ENCODE measurements around the gene OR2V2.
A peak's percentile ranks its signal among the peaks of the same experiment; 100 is the strongest.

The OR2V2 gene

DNA sequence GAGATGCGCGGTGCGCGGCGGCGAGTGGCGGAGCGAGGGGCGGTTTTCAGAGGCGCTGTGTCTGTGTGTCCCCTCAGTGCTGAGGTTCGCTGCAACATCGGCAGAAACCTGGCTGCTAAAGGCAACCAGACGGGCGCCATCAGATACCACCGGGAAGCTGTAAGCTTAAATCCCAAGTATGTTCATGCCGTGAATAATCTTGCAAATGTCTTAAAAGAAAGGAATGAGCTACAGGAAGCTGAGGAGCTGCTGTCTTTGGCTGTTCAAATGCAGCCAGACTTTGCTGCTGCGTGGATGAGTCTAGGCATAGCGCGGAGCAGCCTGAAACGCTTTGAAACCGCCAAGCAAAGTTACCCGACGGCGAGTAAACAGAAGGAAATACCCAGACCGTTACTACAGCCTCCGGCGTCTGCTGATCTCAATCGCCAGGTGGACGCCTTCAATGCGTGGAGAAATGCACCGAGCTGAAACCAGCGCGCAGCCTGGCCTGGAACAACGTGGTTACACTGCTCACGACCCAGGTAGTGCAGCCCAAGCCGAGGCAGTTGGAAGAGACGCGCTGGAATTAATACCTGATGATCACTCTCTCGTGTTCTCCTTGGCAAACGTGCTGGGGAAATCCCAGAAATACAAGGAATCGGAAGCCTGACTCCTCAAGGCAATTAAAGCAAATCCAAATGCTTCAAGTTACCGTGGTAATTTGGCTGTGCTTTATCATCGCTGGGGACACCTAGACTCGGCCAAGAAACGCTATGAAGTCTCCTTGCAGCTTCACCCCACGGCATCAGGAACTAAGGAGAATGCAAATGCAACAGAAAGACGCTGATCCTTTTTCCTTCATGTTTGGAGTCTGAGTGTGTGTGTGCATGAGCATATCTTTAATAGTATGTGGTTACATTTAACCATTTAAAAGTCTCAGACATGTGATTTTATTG, 32.3 kb upstream of the OR2V2 start:
- Histone ChIP-seq H3K27me3 (replicated peaks in 2 of 5; ENCODE audit: control insufficient read depth in 4 of 5, insufficient read depth in 5 of 5, low read length in 4 of 5) (peaks cover 4 to 93% (median 24%) of the 10 kb centered on the region in 5 experiments), H3K4me3 (ENCODE audit: control insufficient read depth in 1 of 7, extremely low read depth in 1 of 7, insufficient read depth in 4 of 7, low read depth in 2 of 7, low read length in 6 of 7) (no peak overlapping the region), H3K9me3 (ENCODE audit: control extremely low read depth in 1 of 5, control insufficient read depth in 4 of 5, insufficient read depth in 2 of 5, low read depth in 1 of 5, low read length in 4 of 5) (peaks cover 0 to 28% (median 14%) of the 10 kb centered on the region in 5 experiments), H3K27ac (ENCODE audit: insufficient read depth in 1 of 2, low read depth in 1 of 2, low read length in 2 of 2, poor library complexity in 1 of 2, severe bottlenecking in 2 of 2) (no peak overlapping the region), H3K4me1 (ENCODE audit: control extremely low read depth in 1 of 4, control insufficient read depth in 4 of 4, insufficient read depth in 4 of 4, low read length in 3 of 4) (no peaks in the 10 kb centered on the region), H3K36me3 (ENCODE audit: control insufficient read depth in 4 of 4, insufficient read depth in 4 of 4, low read length in 3 of 4) (no peaks in the 10 kb centered on the region)
- ChIA-PET POLR2A (no interaction called here), CTCF (no interaction called here)
- 12% methylated on average over 43 of the region's 47 CpGs for WGBS (ENCODE audit: insufficient coverage)
- DNase-seq: peak in 2 of 3 donors; percentile 28 to 40

DNA sequence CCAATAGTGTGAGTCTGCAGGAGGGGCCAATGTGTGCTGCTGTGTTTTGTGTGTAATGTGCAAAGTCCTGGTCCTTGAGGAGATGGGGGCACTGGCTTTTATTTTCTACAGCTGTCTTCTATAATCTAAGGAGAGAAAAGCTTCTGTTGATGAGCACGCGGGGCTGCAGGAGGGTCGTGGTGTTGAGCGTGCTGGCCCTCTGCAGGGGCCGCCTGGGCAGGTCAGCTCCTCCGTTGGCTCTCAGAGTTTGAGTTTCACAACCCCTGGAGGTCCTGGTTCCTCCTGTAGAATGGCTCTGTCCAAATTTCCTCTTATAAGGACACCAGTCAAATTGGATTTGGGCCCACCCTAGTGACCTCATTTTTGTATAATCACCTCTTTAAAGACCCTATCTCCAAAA, 29.0 kb upstream of the OR2V2 start:
- Histone ChIP-seq H3K27ac (ENCODE audit: insufficient read depth in 1 of 2, low read depth in 1 of 2, low read length in 2 of 2, poor library complexity in 1 of 2, severe bottlenecking in 2 of 2) (no peak overlapping the region), H3K9me3 (ENCODE audit: control extremely low read depth in 1 of 5, control insufficient read depth in 4 of 5, insufficient read depth in 2 of 5, low read depth in 1 of 5, low read length in 4 of 5) (peaks cover 0 to 23% (median 10%) of the 10 kb centered on the region in 5 experiments), H3K4me1 (ENCODE audit: control extremely low read depth in 1 of 4, control insufficient read depth in 4 of 4, insufficient read depth in 4 of 4, low read length in 3 of 4) (no peaks in the 10 kb centered on the region), H3K27me3 (replicated peaks in 2 of 5; ENCODE audit: control insufficient read depth in 4 of 5, insufficient read depth in 5 of 5, low read length in 4 of 5) (peaks cover 8 to 94% (median 38%) of the 10 kb centered on the region in 5 experiments), H3K4me3 (ENCODE audit: control insufficient read depth in 1 of 7, extremely low read depth in 1 of 7, insufficient read depth in 4 of 7, low read depth in 2 of 7, low read length in 6 of 7) (no peak overlapping the region), H3K36me3 (ENCODE audit: control insufficient read depth in 4 of 4, insufficient read depth in 4 of 4, low read length in 3 of 4) (no peaks in the 10 kb centered on the region)
- WGBS (ENCODE audit: insufficient coverage): 86% methylated on average over 6 of the region's 6 CpGs
- POLR2A ChIA-PET: no interaction called here
- no peak for DNase-seq
- CTCF ChIA-PET: interaction anchor here (0.6 kb wide), 2 partner anchors 54 to 335 kb away, joined by 3 read pairs; no protein-coding TSS in a partner anchor

DNA sequence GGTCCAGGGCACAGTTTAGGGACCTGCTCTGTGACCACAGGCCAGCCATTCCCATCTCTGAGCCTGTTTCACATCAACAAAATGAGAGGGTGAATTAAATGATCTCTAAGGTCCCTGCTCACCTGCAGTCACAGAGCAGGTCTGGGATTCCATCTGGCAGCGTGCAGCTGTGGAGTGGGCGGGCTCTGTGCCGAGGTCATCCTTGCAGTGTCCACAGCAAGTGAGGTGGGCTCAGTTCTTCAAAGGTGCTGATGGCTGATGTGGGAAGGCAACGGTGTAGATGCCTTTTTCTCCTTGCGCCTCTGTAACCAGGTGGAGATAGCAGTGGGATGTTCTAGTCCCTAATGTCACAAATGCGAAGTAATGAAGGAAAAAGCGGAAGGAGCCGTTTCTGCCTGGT, 28.3 kb upstream of the OR2V2 start:
- Histone ChIP-seq H3K27ac (ENCODE audit: insufficient read depth in 1 of 2, low read depth in 1 of 2, low read length in 2 of 2, poor library complexity in 1 of 2, severe bottlenecking in 2 of 2) (no peak overlapping the region), H3K27me3 (replicated peaks in 2 of 5; ENCODE audit: control insufficient read depth in 4 of 5, insufficient read depth in 5 of 5, low read length in 4 of 5) (peaks cover 8 to 93% (median 40%) of the 10 kb centered on the region in 5 experiments), H3K9me3 (ENCODE audit: control extremely low read depth in 1 of 5, control insufficient read depth in 4 of 5, insufficient read depth in 2 of 5, low read depth in 1 of 5, low read length in 4 of 5) (peaks cover 0 to 17% (median 6%) of the 10 kb centered on the region in 5 experiments), H3K4me1 (ENCODE audit: control extremely low read depth in 1 of 4, control insufficient read depth in 4 of 4, insufficient read depth in 4 of 4, low read length in 3 of 4) (no peaks in the 10 kb centered on the region), H3K36me3 (ENCODE audit: control insufficient read depth in 4 of 4, insufficient read depth in 4 of 4, low read length in 3 of 4) (no peaks in the 10 kb centered on the region), H3K4me3 (ENCODE audit: control insufficient read depth in 1 of 7, extremely low read depth in 1 of 7, insufficient read depth in 4 of 7, low read depth in 2 of 7, low read length in 6 of 7) (no peak overlapping the region)
- ChIA-PET POLR2A (no interaction called here), CTCF (no interaction called here)
- WGBS (ENCODE audit: insufficient coverage): 82% methylated on average over 2 of the region's 8 CpGs
- DNase-seq: no peak

DNA sequence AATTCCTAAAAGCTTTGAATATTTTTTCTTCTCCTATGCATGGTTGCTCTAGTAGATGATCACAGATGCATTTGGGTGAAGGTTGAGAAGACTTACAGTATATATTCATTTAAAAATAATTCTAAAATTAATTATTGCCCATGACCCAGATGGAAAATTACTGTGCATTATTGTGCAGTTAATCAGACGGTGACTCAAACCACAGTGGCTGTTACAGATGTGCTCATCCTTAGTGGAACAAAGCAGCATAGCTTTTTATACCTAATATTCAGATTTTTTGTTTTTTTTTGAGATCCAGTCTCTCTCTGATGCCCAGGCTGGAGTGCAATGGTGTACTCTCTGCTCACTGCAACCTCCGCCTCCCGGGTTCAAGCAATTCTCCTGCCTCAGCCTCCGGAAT, 27.1 kb upstream of the OR2V2 start:
- Histone ChIP-seq H3K4me3 (ENCODE audit: control insufficient read depth in 1 of 7, extremely low read depth in 1 of 7, insufficient read depth in 4 of 7, low read depth in 2 of 7, low read length in 6 of 7) (no peak overlapping the region), H3K4me1 (ENCODE audit: control extremely low read depth in 1 of 4, control insufficient read depth in 4 of 4, insufficient read depth in 4 of 4, low read length in 3 of 4) (no peaks in the 10 kb centered on the region), H3K9me3 (ENCODE audit: control extremely low read depth in 1 of 5, control insufficient read depth in 4 of 5, insufficient read depth in 2 of 5, low read depth in 1 of 5, low read length in 4 of 5) (peaks cover 0 to 12% (median 1%) of the 10 kb centered on the region in 5 experiments), H3K27ac (ENCODE audit: insufficient read depth in 1 of 2, low read depth in 1 of 2, low read length in 2 of 2, poor library complexity in 1 of 2, severe bottlenecking in 2 of 2) (no peak overlapping the region), H3K36me3 (ENCODE audit: control insufficient read depth in 4 of 4, insufficient read depth in 4 of 4, low read length in 3 of 4) (no peaks in the 10 kb centered on the region), H3K27me3 (replicated peaks in 2 of 5; ENCODE audit: control insufficient read depth in 4 of 5, insufficient read depth in 5 of 5, low read length in 4 of 5) (peaks cover 8 to 88% (median 36%) of the 10 kb centered on the region in 5 experiments)
- 91% methylated on average over 4 of the region's 4 CpGs for WGBS (ENCODE audit: insufficient coverage)
- ChIA-PET POLR2A (no interaction called here), CTCF (no interaction called here)
- DNase-seq: no peak

DNA sequence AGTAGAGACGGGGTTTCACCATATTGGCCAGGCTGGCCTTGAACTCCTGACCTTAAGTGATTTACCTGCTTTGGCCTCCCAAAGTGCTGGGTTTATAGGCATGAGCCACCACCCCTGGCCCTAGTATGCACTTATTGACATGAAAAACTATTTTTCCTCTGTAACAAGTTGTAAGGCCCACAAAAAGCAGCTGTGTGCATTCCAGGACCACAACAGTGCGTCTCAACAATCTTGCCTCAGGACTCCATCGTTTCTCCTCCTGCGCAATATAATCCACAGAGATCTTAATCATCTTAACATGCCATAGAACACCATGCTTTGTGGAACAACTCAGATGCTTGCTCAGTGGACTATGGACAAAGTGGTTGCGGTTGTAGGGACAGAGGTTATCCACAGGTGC, 26.6 kb upstream of the OR2V2 start:
- peaks cover 7 to 83% (median 33%) of the 10 kb centered on the region in 5 experiments for H3K27me3 ChIP-seq (replicated peaks in 2 of 5; ENCODE audit: control insufficient read depth in 4 of 5, insufficient read depth in 5 of 5, low read length in 4 of 5)
- WGBS (ENCODE audit: insufficient coverage): 75% methylated on average over 2 of the region's 5 CpGs
- CTCF ChIA-PET: no interaction called here
- POLR2A ChIA-PET: no interaction called here
- no peak for DNase-seq
- no peaks in the 10 kb centered on the region for H3K36me3 ChIP-seq (ENCODE audit: control insufficient read depth in 4 of 4, insufficient read depth in 4 of 4, low read length in 3 of 4)
- H3K9me3 ChIP-seq (ENCODE audit: control extremely low read depth in 1 of 5, control insufficient read depth in 4 of 5, insufficient read depth in 2 of 5, low read depth in 1 of 5, low read length in 4 of 5): peaks cover 0 to 8% (median 1%) of the 10 kb centered on the region in 5 experiments
- H3K27ac ChIP-seq (ENCODE audit: insufficient read depth in 1 of 2, low read depth in 1 of 2, low read length in 2 of 2, poor library complexity in 1 of 2, severe bottlenecking in 2 of 2): no peak overlapping the region
- H3K4me3 ChIP-seq (ENCODE audit: control insufficient read depth in 1 of 7, extremely low read depth in 1 of 7, insufficient read depth in 4 of 7, low read depth in 2 of 7, low read length in 6 of 7): no peak overlapping the region
- no peaks in the 10 kb centered on the region for H3K4me1 ChIP-seq (ENCODE audit: control extremely low read depth in 1 of 4, control insufficient read depth in 4 of 4, insufficient read depth in 4 of 4, low read length in 3 of 4)

DNA sequence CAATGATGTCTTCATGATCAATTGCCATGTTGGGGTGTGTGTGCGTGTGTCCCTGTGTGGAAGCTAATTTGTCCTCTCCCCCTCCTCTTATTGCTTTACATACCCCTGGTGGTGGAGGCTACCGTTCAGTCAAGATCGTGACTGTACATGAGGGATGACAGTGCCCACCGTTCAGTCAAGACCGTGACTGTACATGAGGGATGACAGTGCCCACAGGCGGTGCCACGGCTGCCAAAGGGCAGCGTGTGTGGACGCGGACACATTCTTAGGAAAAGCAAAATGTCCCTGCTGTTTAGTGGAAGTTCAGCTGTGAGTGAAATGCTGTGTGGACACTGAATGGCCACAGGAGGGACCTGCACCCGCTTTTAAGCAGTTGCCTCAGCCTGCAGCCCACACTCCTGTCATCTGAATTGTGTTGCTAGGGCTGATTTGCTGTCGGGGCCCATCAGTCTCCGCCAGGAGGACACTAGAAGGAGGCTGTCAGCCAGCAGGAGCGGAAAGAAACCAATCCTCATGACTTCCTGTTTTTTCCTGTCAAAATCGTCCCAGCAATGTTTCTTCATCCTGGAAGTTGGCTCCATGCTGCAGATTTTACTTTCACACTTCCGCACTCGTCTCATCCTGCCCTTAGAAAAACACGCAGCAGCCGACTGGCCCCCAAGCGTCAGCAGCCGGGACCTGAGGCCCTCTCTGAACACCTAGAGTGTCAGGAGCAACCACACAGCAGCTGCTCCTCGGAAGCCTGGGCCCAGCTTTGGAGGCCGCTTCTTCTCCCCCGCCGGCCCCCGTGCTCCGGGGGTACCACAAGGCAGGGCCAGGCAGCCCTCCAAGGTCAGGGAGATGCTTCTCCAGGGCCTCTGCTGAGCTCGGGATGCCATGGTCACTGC, 25.5 kb upstream of the OR2V2 start:
- 55% methylated on average over 24 of the region's 28 CpGs for WGBS (ENCODE audit: insufficient coverage)
- ChIA-PET POLR2A (no interaction called here), CTCF (no interaction called here)
- Histone ChIP-seq H3K4me1 (ENCODE audit: control extremely low read depth in 1 of 4, control insufficient read depth in 4 of 4, insufficient read depth in 4 of 4, low read length in 3 of 4) (no peaks in the 10 kb centered on the region), H3K9me3 (ENCODE audit: control extremely low read depth in 1 of 5, control insufficient read depth in 4 of 5, insufficient read depth in 2 of 5, low read depth in 1 of 5, low read length in 4 of 5) (peaks cover 0 to 8% (median 1%) of the 10 kb centered on the region in 5 experiments), H3K36me3 (ENCODE audit: control insufficient read depth in 4 of 4, insufficient read depth in 4 of 4, low read length in 3 of 4) (no peaks in the 10 kb centered on the region), H3K4me3 (ENCODE audit: control insufficient read depth in 1 of 7, extremely low read depth in 1 of 7, insufficient read depth in 4 of 7, low read depth in 2 of 7, low read length in 6 of 7) (no peak overlapping the region), H3K27me3 (replicated peaks in 2 of 5; ENCODE audit: control insufficient read depth in 4 of 5, insufficient read depth in 5 of 5, low read length in 4 of 5) (peaks cover 6 to 80% (median 33%) of the 10 kb centered on the region in 5 experiments), H3K27ac (ENCODE audit: insufficient read depth in 1 of 2, low read depth in 1 of 2, low read length in 2 of 2, poor library complexity in 1 of 2, severe bottlenecking in 2 of 2) (no peak overlapping the region)
- no peak for DNase-seq
